Endothelial cell (in vitro differentiated cells): ENCODE measurements around the gene GADD45G. TPM values are rescaled to one million over a fixed set of nuclear protein-coding genes. Genes with fewer than 3 reads are reported as not detected.

ENCODE experiments used
- DNase-seq: peaks from one replicate; pipeline ENCODE4 v3.0.0; 2021; ENCODE audit warnings: low spot score
- H3K27ac Mint-ChIP-seq: one replicate; pipeline ENCODE4 v1.8.0; 2021; ENCODE audit warnings: mixed read lengths, inconsistent platforms; ENCODE audit not compliant: unreplicated experiment
- H3K27me3 Mint-ChIP-seq: one replicate; pipeline ENCODE4 v1.8.0; 2021; ENCODE audit warnings: mild to moderate bottlenecking, moderate library complexity, mixed read lengths, inconsistent platforms; ENCODE audit not compliant: unreplicated experiment
- H3K36me3 Mint-ChIP-seq: one replicate; pipeline ENCODE4 v1.8.0; 2021; ENCODE audit warnings: mild to moderate bottlenecking, low read depth, mixed read lengths, inconsistent platforms; ENCODE audit not compliant: unreplicated experiment
- H3K4me1 Mint-ChIP-seq: one replicate; pipeline ENCODE4 v1.8.0; 2021; ENCODE audit warnings: mild to moderate bottlenecking, mixed read lengths, inconsistent platforms; ENCODE audit not compliant: unreplicated experiment
- H3K4me3 Mint-ChIP-seq: one replicate; pipeline ENCODE4 v1.8.0; 2021; ENCODE audit warnings: mild to moderate bottlenecking, mixed read lengths, inconsistent platforms; ENCODE audit not compliant: unreplicated experiment
- H3K9me3 Mint-ChIP-seq: one replicate; pipeline ENCODE4 v1.8.0; 2021; ENCODE audit warnings: mixed read lengths, inconsistent platforms; ENCODE audit not compliant: unreplicated experiment
- long read RNA-seq: library from polyadenylated mRNA; unstranded; transcript quantifications from one replicate; pipeline ENCODE4 v2.0.0, GENCODE V29; 2020; ENCODE audit not compliant: unreplicated experiment
- total RNA-seq: library from RNA; stranded (reverse); fragmentation: NEBNext Ultra II Directional; extraction: Animal tissue kit (Norgen Biotek cat#: 25700); gene quantifications from one replicate; pipeline ENCODE4 v1.2.1, GENCODE V29; 2021; ENCODE audit not compliant: unreplicated experiment
- TF ChIP-seq, protein P1 (sequence below): fragments of 200-600 bp; sonication (generic); IDR thresholded peaks from one replicate; pipeline ENCODE4 v1.5.0; 2021; ENCODE audit warnings: antibody characterized with exemption; ENCODE audit not compliant: unreplicated experiment

The GADD45G gene
- 6.2 TPM for total RNA-seq
- long read RNA-seq, partial matches to known transcripts: 0 of 4 reads
- long read RNA-seq, other reads (novel, unspliced or antisense): 1 of 4 reads

- TF ChIP-seq, protein P1, sequence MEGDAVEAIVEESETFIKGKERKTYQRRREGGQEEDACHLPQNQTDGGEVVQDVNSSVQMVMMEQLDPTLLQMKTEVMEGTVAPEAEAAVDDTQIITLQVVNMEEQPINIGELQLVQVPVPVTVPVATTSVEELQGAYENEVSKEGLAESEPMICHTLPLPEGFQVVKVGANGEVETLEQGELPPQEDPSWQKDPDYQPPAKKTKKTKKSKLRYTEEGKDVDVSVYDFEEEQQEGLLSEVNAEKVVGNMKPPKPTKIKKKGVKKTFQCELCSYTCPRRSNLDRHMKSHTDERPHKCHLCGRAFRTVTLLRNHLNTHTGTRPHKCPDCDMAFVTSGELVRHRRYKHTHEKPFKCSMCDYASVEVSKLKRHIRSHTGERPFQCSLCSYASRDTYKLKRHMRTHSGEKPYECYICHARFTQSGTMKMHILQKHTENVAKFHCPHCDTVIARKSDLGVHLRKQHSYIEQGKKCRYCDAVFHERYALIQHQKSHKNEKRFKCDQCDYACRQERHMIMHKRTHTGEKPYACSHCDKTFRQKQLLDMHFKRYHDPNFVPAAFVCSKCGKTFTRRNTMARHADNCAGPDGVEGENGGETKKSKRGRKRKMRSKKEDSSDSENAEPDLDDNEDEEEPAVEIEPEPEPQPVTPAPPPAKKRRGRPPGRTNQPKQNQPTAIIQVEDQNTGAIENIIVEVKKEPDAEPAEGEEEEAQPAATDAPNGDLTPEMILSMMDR: no peak
- Mint-ChIP-seq H3K9me3 (no peaks in the 10 kb centered on the region), H3K36me3 (no peaks in the 10 kb centered on the region), H3K27me3 (peaks cover 3% of the 10 kb centered on the region), H3K4me3 (peak within 1 kb of the TSS; percentile 91), H3K27ac (no peak within 1 kb of the TSS), H3K4me1 (peaks cover 17% of the 10 kb centered on the region)
- peak; percentile 81 for DNase-seq
These were observed at the start of gene GADD45G for GRCh38 chr9:89604729-89605464. GADD45G (plus strand) TSS chr9:89605012; CDS start chr9:89605122, 110 bp downstream.

GRCh38 chr9:89555036-89555415 is 49.8 kb upstream of the GADD45G start:
- TF ChIP-seq, protein P1: no peak
- Mint-ChIP-seq H3K9me3 (no peaks in the 10 kb centered on the region), H3K27me3 (peaks cover 3% of the 10 kb centered on the region), H3K27ac (no peak overlapping the region), H3K36me3 (no peaks in the 10 kb centered on the region), H3K4me1 (peaks cover 27% of the 10 kb centered on the region), H3K4me3 (no peak overlapping the region)
- DNase-seq: no peak

- TF ChIP-seq, protein P1: no peak
- no peak for DNase-seq
- Mint-ChIP-seq H3K9me3 (no peaks in the 10 kb centered on the region), H3K27ac (peak overlapping the region; percentile 57), H3K36me3 (no peaks in the 10 kb centered on the region), H3K4me1 (peaks cover 27% of the 10 kb centered on the region), H3K27me3 (peaks cover 3% of the 10 kb centered on the region), H3K4me3 (no peak overlapping the region)
These were observed 49.1 kb upstream of the GADD45G start for GRCh38 chr9:89555451-89556375.

GRCh38 chr9:89558196-89558899 is 46.5 kb upstream of the GADD45G start:
- Mint-ChIP-seq H3K27me3 (peaks cover 3% of the 10 kb centered on the region), H3K27ac (no peak overlapping the region), H3K4me1 (peaks cover 27% of the 10 kb centered on the region), H3K9me3 (no peaks in the 10 kb centered on the region), H3K4me3 (no peak overlapping the region), H3K36me3 (no peaks in the 10 kb centered on the region)
- TF ChIP-seq, protein P1: no peak
- no peak for DNase-seq
